NCI-H226 (cell line): ENCODE measurements around the gene TXNRD3.

Experiments used
- DNase-seq: peaks from one replicate; pipeline ENCODE4 v3.0.0-alpha.2; 2015

The TXNRD3 gene

DNA sequence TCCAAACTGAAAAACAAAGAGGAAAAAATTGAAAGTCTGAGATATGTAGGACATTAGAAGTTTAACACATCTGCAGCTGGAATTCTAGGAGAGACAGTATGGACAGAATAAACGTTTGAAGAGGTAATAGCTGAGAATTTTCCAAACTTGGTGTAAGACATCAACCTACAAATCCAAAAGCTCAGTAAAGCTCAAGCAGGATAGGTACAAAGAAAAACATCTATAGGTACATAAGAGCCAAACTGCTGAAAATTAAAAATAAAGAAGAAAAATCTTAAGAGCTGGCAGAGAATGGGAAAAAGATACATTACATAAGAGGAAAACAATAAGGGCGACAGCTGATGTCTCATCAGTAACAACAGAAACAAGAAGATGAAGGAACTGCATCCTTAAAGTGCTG is 73.4 kb downstream of the TXNRD3 start:
- no peak for DNase-seq

- no peak for DNase-seq
Measured at GRCh38 chr3:126580746-126581145, 74.2 kb downstream of the TXNRD3 start.

DNA sequence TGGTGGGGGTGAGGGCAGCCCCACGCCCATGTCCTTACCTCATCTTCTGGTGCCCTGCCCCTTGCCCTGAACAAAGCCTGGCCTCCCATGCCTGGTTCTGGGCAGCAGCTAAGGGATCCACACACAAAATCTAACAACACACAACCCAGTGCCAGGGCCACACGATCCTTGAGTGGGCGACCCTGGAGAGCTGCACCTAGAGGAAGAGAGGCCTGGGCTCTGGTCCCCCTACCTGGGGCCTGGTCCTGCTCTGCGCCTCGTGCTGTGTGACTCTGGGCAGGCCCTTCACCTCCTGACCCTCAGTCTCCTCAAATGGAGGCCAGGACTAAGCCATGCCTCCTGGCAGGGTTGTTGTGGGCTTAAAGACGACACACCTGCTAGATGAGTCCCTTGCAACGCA is 76.2 kb downstream of the TXNRD3 start:
- no peak for DNase-seq

- peak; percentile 49 for DNase-seq
Measured at GRCh38 chr3:126577261-126577660, 77.7 kb downstream of the TXNRD3 start.

- no peak for DNase-seq
Measured at GRCh38 chr3:126573492-126574117, 81.3 kb downstream of the TXNRD3 start.

DNA sequence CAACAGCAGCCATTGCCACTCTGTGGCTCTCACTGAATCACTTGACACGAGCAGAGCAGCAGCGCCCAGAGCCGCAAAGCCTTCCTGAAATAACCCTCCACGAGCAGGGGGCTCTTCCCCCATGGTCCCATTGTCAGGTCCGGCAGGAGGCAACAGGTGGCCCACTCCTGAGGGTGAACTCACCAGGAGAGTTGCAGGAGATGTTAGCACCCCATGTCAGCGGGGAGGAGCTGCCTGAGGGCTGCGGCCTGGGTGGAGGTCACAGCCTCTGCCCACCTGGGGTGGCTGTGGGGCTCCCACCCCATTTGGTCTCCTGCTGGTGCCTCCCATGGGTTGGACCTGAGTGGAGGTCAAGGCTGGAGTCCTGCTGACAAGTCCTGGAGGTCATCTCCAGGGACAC is 83.8 kb downstream of the TXNRD3 start:
- DNase-seq: no peak

- no peak for DNase-seq
Measured at GRCh38 chr3:126570103-126570541, 84.8 kb downstream of the TXNRD3 start.

GRCh38 chr3:126569390-126569975 is 85.4 kb downstream of the TXNRD3 start:
- no peak for DNase-seq

GRCh38 chr3:126568776-126569342 is 86.1 kb downstream of the TXNRD3 start:
- DNase-seq: no peak

DNA sequence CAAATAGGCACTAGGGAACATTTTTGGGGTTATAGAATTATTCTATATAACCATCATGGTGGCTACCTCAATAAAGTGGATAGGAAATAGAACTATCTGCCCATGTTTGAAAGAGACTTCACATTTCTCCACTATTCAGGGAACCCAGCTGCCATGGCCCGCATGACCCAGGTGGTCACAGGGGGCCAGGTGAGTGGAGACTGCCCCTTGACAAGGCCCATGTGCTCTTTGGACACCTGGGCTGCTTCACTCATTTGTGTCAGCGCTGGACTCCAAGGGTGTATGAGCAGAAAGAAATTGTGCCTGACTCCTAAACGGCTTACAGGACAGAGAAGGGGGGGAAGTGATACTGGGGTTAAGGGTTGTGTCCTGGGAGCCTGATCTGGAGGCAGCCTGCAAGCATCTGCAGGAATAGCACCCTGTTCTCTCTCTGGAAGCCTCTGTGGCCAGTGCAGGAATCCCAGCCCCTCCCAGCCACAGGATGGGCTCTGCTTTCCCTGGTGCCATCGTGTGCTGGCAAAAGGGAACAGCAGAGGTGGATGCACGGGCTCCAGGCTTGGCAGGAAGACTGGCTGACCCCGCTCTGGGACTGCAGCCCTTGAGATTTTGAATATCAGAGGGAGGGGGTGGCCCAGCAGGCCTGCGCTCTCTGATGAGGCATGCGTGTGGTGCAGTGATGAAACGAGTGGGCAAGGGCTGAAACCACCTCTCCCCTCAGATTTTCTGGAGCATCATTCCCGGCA is 87.1 kb downstream of the TXNRD3 start:
- no peak for DNase-seq

GRCh38 chr3:126562737-126563276 is 92.1 kb downstream of the TXNRD3 start:
- no peak for DNase-seq

DNA sequence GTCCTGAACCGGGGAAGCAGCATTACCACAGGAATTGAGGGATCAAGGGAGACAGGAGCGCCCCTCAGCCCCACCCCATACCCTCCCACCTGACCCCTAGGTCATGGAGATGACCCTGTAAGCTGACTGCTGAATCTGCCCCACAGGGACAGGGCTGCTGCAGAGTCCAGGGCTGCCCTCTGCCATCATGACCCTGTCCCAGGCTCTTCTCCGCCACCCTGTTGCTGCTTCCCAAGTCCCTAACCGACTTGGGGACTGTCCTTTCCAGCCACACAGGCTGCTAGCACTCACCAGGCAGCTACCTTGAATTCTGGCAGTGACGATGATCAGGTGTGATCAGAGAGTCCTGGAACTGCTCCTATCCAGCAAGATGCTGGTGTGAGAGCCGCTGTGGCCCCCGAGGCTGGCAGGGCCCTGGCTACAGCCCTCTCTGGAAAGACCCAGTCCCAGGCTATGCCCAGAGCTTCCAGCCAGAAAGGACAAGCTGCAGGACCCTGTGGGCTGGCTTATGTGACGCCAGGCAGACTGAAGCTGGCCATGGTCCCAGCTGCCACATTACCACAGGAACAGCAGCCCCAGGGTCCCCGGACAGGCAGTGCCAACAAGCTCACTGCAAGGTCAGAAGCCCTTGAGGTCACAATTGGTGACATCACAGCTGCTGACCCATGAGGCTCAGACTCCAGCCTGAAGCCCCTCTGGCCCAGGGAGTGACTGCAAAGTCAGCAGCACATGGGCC is 96.4 kb downstream of the TXNRD3 start, which contains the start of gene C3orf22:
TSS of gene C3orf22 (minus strand) at position 597 of the 736 bp plus-strand sequence. CDS start 5,542 bp downstream, outside the sequence.
- DNase-seq: no peak

- DNase-seq: no peak
Measured at GRCh38 chr3:126557761-126558160, 97.2 kb downstream of the TXNRD3 start.

DNA sequence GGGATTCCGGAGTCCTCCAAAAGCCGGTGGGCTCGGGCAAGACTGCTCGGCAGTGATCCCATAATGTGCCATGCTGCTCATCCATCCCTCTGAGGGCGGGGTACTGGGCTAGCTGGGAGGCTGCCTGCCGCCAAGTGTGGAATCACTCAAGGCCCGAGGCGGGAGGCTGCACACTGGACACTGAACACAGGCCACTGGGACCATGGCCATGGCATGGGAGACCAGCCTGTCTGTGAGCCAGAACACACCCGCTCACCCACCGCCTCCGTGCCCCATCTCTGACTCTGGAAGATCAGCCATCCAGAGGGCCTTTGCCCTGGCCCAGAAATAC is 97.5 kb downstream of the TXNRD3 start:
- no peak for DNase-seq
